GM18858 (cell line): ENCODE results near the gene FABP6.

ENCODE experiments used
- ATAC-seq: cut with Tn5 transposase; IDR thresholded peaks from one replicate; pipeline ENCODE4 v1.9.1; 2021; ENCODE audit not compliant: unreplicated experiment

FABP6 gene

DNA sequence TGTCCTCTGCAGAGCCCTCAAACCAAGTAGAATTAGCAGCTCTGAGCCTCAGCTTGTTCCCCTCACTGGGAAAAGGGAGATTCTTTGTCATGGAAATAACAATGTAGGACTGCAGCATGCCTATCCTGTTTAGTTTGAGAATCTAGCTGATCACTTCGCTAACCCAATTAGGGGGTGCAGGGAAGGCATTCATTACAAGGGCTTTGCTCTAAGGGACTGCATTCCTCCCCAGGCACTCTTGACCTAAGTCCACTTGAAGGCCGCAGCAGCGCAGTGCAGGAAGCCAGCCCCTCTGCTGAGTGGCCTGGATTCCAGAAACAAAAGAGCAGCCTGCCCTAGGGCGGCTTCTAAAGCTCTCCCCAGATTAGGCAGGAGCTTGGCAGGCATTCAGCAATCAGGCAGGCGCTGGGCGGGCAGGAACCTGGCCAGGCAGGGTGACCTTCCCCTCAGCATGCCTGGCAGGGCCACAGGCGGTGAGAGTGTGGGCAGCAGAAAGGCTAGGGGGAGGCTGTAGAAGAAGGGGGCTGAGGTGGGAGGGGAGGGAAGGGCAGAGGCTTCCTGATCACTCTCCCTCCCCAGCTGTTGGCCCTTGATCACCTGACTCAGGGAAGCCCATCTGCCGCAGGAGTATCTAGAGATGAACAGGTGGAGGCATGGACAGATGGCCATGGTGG is 58.2 kb downstream of the FABP6 start:
- no peak for ATAC-seq
